GM12872 (cell line): ENCODE results near the gene SLC22A1.

Experiments
- CTCF ChIP-seq: IDR thresholded peaks from 3 replicates; pipeline ENCODE4 v1.5.1; 2011; ENCODE audit warnings: low read depth, mild to moderate bottlenecking, low read length, moderate library complexity; ENCODE audit not compliant: insufficient read depth

SLC22A1 gene

GRCh38 chr6:160120087-160120486, 1.5 kb upstream of the SLC22A1 start:
- no peak for TF ChIP-seq CTCF

GRCh38 chr6:160121981-160122380, 366 bp downstream of the SLC22A1 start:
- TF ChIP-seq CTCF, result no peak

- no peak for TF ChIP-seq CTCF
These were observed 1.1 kb downstream of the SLC22A1 start for GRCh38 chr6:160122744-160123143.

GRCh38 chr6:160124007-160124406, 2.4 kb downstream of the SLC22A1 start:
- no peak for TF ChIP-seq CTCF

- no peak for TF ChIP-seq CTCF
These were observed 3.0 kb downstream of the SLC22A1 start for GRCh38 chr6:160124605-160125004.

- TF ChIP-seq CTCF, result no peak
These were observed 5.9 kb downstream of the SLC22A1 start for GRCh38 chr6:160127270-160128124.

GRCh38 chr6:160128125-160128683, 6.6 kb downstream of the SLC22A1 start:
- TF ChIP-seq CTCF, result no peak
